ENCODE data around the gene PRLR. TPM values are rescaled to one million over a fixed set of nuclear protein-coding genes. Genes with fewer than 3 reads are reported as not detected.

PRLR gene
- total RNA-seq, 4 donors from 2014 or later = 0.98 to 4.0 (median 1.6) TPM

DNA sequence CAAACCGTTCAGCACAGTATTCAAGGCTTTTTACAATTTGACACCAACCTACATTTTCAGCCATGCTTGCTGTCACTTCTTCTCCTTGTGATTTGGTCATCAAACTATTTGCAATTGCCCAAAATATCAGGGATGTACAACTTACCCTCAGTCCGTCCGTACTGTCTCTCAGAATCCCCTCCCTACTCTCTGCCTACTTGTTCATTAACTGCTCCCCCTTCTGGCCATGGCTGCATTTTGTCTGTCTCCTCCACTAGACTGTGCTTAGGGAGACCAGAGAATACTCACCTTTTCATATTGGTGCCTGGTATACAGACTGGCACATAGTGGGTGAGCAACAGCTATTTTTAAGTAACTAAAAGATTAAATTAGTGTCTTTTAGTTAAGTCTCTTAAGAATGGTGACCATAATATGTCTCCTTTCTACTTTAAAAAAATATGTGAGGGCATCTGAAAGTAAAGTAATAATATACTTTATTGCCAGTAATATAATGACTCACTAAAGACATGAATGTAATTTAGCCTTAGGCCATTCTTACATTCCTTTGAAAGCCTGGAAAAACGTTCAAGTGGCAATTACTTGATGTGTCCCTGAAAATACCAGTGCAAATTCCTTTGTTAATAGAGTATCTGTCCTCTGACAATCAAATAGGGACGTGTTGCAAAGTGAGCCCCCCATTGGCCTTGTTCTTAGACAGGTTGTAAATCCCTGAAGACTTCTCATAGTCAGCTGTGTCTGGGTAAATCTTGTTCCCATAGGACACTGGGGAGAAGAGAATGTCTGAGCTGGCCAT lies 27.8 kb downstream of the PRLR start:
- TF ChIP-seq, protein P1, sequence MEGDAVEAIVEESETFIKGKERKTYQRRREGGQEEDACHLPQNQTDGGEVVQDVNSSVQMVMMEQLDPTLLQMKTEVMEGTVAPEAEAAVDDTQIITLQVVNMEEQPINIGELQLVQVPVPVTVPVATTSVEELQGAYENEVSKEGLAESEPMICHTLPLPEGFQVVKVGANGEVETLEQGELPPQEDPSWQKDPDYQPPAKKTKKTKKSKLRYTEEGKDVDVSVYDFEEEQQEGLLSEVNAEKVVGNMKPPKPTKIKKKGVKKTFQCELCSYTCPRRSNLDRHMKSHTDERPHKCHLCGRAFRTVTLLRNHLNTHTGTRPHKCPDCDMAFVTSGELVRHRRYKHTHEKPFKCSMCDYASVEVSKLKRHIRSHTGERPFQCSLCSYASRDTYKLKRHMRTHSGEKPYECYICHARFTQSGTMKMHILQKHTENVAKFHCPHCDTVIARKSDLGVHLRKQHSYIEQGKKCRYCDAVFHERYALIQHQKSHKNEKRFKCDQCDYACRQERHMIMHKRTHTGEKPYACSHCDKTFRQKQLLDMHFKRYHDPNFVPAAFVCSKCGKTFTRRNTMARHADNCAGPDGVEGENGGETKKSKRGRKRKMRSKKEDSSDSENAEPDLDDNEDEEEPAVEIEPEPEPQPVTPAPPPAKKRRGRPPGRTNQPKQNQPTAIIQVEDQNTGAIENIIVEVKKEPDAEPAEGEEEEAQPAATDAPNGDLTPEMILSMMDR (IDR thresholded peaks at IDR 0.05; ENCODE audit: low read depth) = no peak

DNA sequence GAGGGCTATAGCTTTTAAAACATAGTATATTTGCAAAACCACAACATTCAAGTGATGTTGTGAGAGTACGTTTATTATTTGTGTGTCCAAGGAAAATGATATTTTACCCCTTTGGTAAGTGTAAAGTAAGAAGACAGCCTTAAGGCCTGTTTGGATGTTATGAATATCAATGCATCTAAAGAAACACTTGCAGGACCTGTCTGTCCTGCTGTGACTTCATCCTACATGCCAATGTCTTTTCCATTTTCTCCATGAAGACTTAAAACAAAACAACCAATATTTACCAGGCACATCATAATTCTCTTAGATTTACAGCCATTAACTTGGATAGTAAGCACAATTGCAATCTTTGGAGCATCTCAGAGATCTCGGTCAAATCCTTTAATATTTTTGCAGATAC lies 29.0 kb downstream of the PRLR start:
- TF ChIP-seq, protein P1 (IDR thresholded peaks at IDR 0.05; ENCODE audit: low read depth) = no peak

DNA sequence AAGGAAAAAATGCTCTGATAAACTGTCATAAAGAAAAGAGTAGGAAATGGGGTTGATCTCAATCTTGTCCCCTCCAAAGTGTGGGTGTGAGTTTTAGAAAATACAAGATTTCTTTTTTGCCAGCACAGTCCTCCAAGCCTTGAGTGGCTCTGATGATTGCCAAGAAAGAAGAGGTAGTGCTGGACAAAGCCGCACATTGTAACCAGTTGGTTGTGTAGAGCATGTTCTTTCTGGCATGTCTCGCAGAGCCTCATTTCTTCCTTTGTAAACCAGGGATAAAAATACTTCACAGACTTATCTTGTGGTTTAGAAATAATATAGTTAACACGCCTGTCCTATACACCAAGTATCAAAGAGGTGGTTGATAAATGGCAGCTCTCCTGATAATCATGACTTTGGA lies 30.4 kb downstream of the PRLR start:
- TF ChIP-seq, protein P1 (IDR thresholded peaks at IDR 0.05; ENCODE audit: low read depth) = no peak

DNA sequence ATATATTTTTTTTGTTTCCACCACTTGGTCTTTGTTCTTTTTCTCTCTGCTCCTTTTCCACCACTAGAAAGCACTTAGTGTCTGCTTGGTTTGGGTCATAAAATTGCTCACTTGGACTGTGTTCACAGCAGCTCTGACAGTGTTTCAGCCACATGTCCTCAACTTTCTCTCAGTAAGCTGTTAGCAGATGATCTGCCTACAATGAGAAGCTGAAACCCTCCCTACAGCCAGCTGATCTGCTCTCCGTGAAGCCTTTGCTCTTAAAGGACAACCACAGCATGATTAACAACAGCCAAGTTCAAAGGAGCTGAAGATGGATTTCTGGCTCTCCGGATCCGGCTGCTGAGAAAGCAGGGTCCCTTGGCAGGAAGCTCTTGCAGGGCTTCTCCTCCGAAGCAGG lies 31.6 kb downstream of the PRLR start:
- TF ChIP-seq, protein P1 (IDR thresholded peaks at IDR 0.05; ENCODE audit: low read depth) = no peak

DNA sequence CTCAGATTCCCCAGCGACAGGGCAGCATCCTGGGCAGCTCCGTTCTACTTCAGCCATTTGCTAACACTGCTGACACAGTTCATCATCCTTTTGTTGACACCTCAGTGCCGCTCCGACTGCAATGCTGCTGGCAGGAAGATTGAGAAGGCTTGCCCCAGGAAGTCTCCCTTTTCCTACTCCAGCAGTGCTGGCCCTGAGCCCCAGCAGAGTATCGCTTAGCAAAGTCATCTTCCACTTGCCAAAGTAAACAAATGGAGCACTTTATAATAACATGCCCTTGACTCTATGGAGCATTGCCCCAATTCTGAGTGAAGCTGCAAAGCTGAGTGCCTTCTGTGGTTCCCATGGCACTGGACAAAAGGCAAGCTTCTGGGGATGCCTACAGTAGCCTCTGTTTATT lies 32.2 kb downstream of the PRLR start:
- TF ChIP-seq, protein P1 (IDR thresholded peaks at IDR 0.05; ENCODE audit: low read depth) = no peak

DNA sequence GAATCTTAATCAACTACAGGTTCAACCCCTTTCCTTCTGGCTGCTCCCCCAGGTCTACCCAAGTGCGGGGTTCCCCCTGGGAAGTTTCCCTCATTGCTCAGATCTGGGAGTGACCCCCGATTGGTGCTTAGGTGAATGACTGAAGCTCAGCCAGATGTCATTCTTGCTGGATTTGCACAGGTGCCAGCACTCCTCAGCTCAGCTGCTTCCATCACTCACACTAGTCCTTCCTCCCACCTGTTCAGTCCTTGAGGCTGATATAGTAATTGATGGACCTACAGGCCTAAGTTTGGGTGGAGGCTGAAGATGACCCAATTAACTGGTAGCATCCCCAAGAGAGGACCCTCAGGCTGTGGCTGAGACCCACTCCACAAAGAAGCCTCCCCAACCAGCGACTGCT lies 32.9 kb downstream of the PRLR start:
- TF ChIP-seq, protein P1 (IDR thresholded peaks at IDR 0.05; ENCODE audit: low read depth) = no peak

DNA sequence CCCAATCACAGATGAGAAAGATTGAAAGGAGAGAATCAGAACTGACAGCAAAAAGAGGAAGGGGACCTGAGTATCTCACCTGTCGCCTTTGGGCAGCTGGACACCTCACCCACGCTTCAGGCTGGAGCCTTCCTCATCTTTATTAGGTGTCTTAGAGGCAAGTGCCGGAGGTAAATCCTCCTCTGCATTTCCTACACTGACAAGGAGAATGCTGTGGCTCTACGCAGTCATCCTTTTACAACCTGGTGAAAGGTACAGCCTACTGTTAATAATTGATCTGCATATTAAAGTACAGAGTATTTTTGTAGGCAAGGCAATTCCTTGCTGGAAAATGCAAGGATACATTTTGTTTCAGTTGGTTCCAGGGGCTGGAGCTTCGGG lies 34.8 kb downstream of the PRLR start:
- TF ChIP-seq, protein P1 (IDR thresholded peaks at IDR 0.05; ENCODE audit: low read depth) = no peak
